Activated CD8-positive, alpha-beta T cell treated with anti-CD3 and anti-CD28 coated beads for 36 hours (primary cell): ENCODE measurements around the gene GIMAP5. TPM values are rescaled to one million over a fixed set of nuclear protein-coding genes. Genes with fewer than 3 reads are reported as not detected.

Experiments used
- ATAC-seq: fragments of 200-7000 bp; cut with Tn5 transposase; one replicate; pipeline ENCODE4 v1.10.0; 2021; ENCODE audit warnings: mild to moderate bottlenecking, moderate library complexity
- CTCF ChIA-PET: fragments of 350-600 bp; sonication (Branson Sonifier 250); formaldehyde crosslinking; loops from one replicate; lab custom pipeline; 2021; ENCODE audit warnings: antibody characterized with exemption; lab: Charles Lee
- POLR2A ChIA-PET: fragments of 350-600 bp; sonication (Branson Sonifier 250); formaldehyde crosslinking; loops from one replicate; lab custom pipeline; 2021; ENCODE audit warnings: antibody characterized with exemption; lab: Charles Lee
- DNase-seq: peaks from one replicate; pipeline ENCODE4 v3.0.0-alpha.2; 2020
- H3K27ac Mint-ChIP-seq: one replicate; pipeline ENCODE4 v1.8.0; 2021; ENCODE audit warnings: mild to moderate bottlenecking, mixed read lengths
- H3K27me3 Mint-ChIP-seq: one replicate; pipeline ENCODE4 v1.8.0; 2021; ENCODE audit warnings: mixed read lengths
- H3K36me3 Mint-ChIP-seq: one replicate; pipeline ENCODE4 v1.8.0; 2021; ENCODE audit warnings: low read depth, mixed read lengths
- H3K4me1 Mint-ChIP-seq: one replicate; pipeline ENCODE4 v1.8.0; 2021; ENCODE audit warnings: low read depth, mixed read lengths
- H3K4me3 Mint-ChIP-seq: one replicate; pipeline ENCODE4 v1.8.0; 2021; ENCODE audit warnings: mild to moderate bottlenecking, moderate library complexity, mixed read lengths
- H3K9me3 Mint-ChIP-seq: one replicate; pipeline ENCODE4 v1.8.0; 2021; ENCODE audit warnings: mixed read lengths
- CTCF ChIP-seq: fragments of 200-600 bp; IDR thresholded peaks from one replicate; pipeline ENCODE4 v1.8.0; 2022; ENCODE audit warnings: antibody characterized with exemption, mild to moderate bottlenecking
- intact Hi-C: fragments of 100-400 bp; cut with micrococcal nuclease; formaldehyde crosslinking; loops from one replicate; pipeline ENCODE4 v1.10.0; 2022
- total RNA-seq, 2 experiments: library from RNA; stranded (reverse); gene quantifications; one replicate each; pipeline ENCODE4 v1.2.3, GENCODE V29; 2021

GIMAP5 gene
- total RNA-seq, 2 experiments from 2014 or later, result 37.6 to 40.7 TPM

DNA sequence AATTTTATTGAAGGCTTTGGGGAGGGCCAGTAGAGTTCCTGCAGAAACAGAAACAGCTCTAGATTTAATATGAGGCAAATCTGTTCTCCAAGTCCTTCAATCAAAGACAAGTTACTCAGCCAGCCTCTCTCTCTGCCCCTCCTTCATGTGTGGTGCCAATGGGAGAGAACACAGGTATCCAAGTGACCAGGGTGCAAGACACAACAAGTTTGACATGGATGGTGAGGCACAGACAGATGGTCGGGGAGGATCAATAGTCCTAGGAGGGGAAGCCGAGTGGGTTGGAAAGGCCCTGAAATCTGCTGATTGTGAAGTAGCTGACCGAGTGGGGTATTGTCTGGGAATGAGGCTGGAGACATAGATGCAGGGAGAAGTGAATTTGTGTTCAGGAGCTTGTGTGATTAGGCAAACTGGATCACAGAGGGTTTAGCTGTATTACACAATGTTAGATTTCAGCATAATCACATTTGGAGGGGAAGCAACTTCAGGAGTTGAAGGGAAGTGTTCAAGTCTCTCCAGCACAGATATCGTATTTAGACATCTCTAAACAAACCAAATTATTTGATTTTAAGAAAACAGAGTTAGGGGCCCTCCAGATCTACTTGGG is 19.3 kb upstream of the GIMAP5 start:
- ChIA-PET CTCF (interaction anchor here (0.6 to 5.7 kb wide), 9 partner anchors 13 to 269 kb away, joined by 3 to 42 read pairs (median 5); partner anchors contain the start of genes GIMAP2 and GIMAP4), POLR2A (interaction anchor here (0.7 to 4.8 kb wide), 12 partner anchors 8 to 263 kb away, joined by 3 to 63 read pairs (median 6); partner anchors contain the start of genes GIMAP2, GIMAP5, GIMAP6 and GIMAP7)
- peak; percentile 7 for ATAC-seq

GRCh38 chr7:150719436-150719835 is 17.8 kb upstream of the GIMAP5 start:
- peak overlapping the region; percentile 78 for H3K4me3 Mint-ChIP-seq
- peak overlapping the region; percentile 85 for H3K27ac Mint-ChIP-seq
- peaks cover 2% of the 10 kb centered on the region for H3K9me3 Mint-ChIP-seq
- no peak for TF ChIP-seq CTCF
- H3K36me3 Mint-ChIP-seq, result peaks cover 75% of the 10 kb centered on the region
- ATAC-seq (no peak), DNase-seq (no peak)
- ChIA-PET POLR2A (interaction anchor here (1.0 to 4.7 kb wide), 3 partner anchors 13 to 22 kb away, joined by 3 to 63 read pairs (median 3); no protein-coding TSS in a partner anchor), CTCF (interaction anchor here (2.9 to 5.7 kb wide), 2 partner anchors 12 to 270 kb away, joined by 10 to 42 read pairs; no protein-coding TSS in a partner anchor)
- peaks cover 73% of the 10 kb centered on the region for H3K4me1 Mint-ChIP-seq
- intact Hi-C loops, result loop anchor here (5.0 kb wide), 2 partner anchors 37 to 52 kb away; no protein-coding TSS in a partner anchor
- no peaks in the 10 kb centered on the region for H3K27me3 Mint-ChIP-seq

More for the DNA sequence above, 19.3 kb upstream of the GIMAP5 start:
- Mint-ChIP-seq H3K9me3 (peaks cover 7% of the 10 kb centered on the region), H3K4me1 (peaks cover 64% of the 10 kb centered on the region), H3K4me3 (peak overlapping the region; percentile 78), H3K36me3 (peaks cover 72% of the 10 kb centered on the region), H3K27ac (peak overlapping the region; percentile 85), H3K27me3 (no peaks in the 10 kb centered on the region)
- TF ChIP-seq CTCF, result no peak
- DNase-seq, result peak; percentile 32
- intact Hi-C loops, result loop anchor here (2.0 to 5.0 kb wide), 3 partner anchors 36 to 51 kb away; no protein-coding TSS in a partner anchor

DNA sequence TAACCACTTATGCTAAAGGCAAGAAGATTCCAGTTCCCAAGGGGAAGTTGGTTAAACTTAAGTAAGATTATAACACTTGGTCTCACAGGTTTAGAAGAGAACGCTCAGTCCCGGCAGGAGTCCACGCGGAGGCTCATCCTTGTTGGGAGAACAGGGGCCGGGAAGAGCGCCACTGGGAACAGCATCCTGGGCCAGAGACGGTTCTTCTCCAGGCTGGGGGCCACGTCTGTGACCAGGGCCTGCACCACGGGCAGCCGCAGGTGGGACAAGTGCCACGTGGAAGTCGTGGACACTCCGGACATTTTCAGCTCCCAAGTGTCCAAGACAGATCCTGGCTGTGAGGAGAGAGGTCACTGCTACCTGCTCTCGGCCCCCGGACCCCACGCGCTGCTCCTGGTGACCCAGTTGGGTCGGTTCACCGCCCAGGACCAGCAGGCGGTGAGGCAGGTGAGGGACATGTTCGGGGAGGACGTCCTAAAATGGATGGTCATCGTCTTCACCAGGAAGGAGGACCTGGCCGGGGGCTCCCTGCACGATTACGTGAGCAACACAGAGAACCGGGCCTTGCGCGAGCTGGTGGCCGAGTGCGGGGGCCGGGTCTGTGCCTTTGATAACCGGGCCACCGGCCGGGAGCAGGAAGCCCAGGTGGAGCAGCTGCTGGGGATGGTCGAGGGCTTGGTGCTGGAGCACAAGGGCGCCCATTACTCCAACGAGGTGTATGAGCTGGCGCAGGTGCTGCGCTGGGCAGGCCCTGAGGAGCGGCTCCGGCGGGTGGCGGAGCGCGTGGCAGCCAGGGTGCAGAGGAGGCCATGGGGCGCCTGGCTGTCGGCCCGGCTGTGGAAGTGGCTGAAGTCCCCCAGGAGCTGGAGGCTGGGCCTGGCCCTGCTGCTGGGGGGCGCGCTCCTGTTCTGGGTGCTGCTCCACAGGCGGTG is 17.0 kb upstream of the GIMAP5 start:
- H3K36me3 Mint-ChIP-seq, result peaks cover 83% of the 10 kb centered on the region
- POLR2A ChIA-PET, result interaction anchor here (0.6 to 1.7 kb wide), 8 partner anchors 12 to 205 kb away, joined by 3 to 9 read pairs (median 3); partner anchors contain the start of gene GIMAP5
- DNase-seq (no peak), ATAC-seq (no peak)
- TF ChIP-seq CTCF, result no peak
- intact Hi-C loops, result loop anchor here (5.0 kb wide), 2 partner anchors 38 to 53 kb away; no protein-coding TSS in a partner anchor
- H3K4me3 Mint-ChIP-seq, result peak overlapping the region; percentile 78
- no peaks in the 10 kb centered on the region for H3K27me3 Mint-ChIP-seq
- peaks cover 3% of the 10 kb centered on the region for H3K9me3 Mint-ChIP-seq
- peaks cover 65% of the 10 kb centered on the region for H3K4me1 Mint-ChIP-seq
- CTCF ChIA-PET, result interaction anchor here (0.8 to 2.9 kb wide), 3 partner anchors 21 to 271 kb away, joined by 3 to 10 read pairs (median 3); no protein-coding TSS in a partner anchor
- peak overlapping the region; percentile 85 for H3K27ac Mint-ChIP-seq

- H3K9me3 Mint-ChIP-seq, result peaks cover 13% of the 10 kb centered on the region
- DNase-seq (no peak), ATAC-seq (no peak)
- CTCF ChIA-PET, result interaction anchor here (0.7 to 2.1 kb wide), 4 partner anchors 11 to 273 kb away, joined by 3 to 9 read pairs (median 4); no protein-coding TSS in a partner anchor
- H3K36me3 Mint-ChIP-seq, result peaks cover 92% of the 10 kb centered on the region
- intact Hi-C loops, result no loop called here
- H3K27ac Mint-ChIP-seq, result peak overlapping the region; percentile 78
- H3K4me3 Mint-ChIP-seq, result peak overlapping the region; percentile 58
- no peak for TF ChIP-seq CTCF
- H3K4me1 Mint-ChIP-seq, result peaks cover 62% of the 10 kb centered on the region
- H3K27me3 Mint-ChIP-seq, result no peaks in the 10 kb centered on the region
- POLR2A ChIA-PET, result interaction anchor here (0.6 to 1.7 kb wide), 6 partner anchors 10 to 56 kb away, joined by 3 to 8 read pairs (median 4); partner anchors contain the start of gene GIMAP5
Observed at GRCh38 chr7:150721970-150722373, 15.2 kb upstream of the GIMAP5 start.
